HG02759 (cell line): Measurements from ENCODE around the gene HNRNPUL2.

Experiments
- ATAC-seq: cut with Tn5 transposase; IDR thresholded peaks from one replicate; pipeline ENCODE4 v1.9.1; 2021; ENCODE audit warnings: mild to moderate bottlenecking, moderate library complexity; ENCODE audit not compliant: unreplicated experiment

Gene HNRNPUL2

GRCh38 chr11:62671608-62672389 lies 55.5 kb downstream of the HNRNPUL2 start, which contains the start of the genes LBHD1 and UQCC3:
Gene LBHD1, minus strand, starts transcription at chr11:62672267. Its CDS starts 2,236 bp downstream, at chr11:62670031.
Gene UQCC3, plus strand, starts transcription at chr11:62671673. Its CDS starts 73 bp downstream, at chr11:62671746.
- ATAC-seq: peak; percentile 64

GRCh38 chr11:62671236-62671607 lies 56.0 kb downstream of the HNRNPUL2 start:
- no peak for ATAC-seq

DNA sequence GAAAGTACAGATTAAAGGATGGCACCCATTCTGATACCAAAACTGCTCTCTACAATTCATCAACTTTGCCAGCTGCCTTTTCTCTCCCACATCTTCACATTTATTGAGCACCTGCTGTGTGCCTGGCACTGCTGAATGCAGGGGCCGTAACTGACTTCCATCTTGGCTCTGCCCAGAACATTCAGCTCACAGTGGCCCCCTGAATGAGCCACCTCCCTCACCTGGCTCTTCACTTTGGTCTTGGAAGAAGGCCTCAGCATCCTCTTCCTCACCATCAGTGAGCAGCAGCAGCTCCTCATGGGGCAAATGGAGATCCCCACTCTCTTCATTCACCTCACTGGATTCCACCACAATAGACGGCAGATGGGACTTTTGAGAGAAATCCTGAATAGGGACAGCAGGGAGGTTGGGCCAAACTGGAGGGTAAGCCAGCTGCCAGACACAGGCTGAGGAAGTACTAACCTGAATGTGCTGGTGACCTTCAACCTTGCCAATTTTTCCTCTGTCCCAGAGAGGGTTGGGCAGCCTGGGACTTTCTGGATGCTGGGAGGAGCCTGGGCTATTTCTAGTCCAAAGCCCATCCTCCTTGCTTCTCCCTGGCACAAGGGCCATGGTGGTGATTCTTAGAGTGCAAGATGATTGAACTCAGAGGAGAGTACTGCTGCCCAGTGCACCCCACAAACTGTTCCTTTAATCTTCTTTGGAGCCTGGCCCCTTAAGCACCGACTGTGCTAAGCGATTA lies 57.7 kb downstream of the HNRNPUL2 start:
- ATAC-seq: no peak

- ATAC-seq: no peak
Observed at GRCh38 chr11:62667460-62667859, 59.8 kb downstream of the HNRNPUL2 start.

GRCh38 chr11:62666259-62666926 lies 60.9 kb downstream of the HNRNPUL2 start:
- ATAC-seq: no peak

GRCh38 chr11:62665599-62666258 lies 61.5 kb downstream of the HNRNPUL2 start:
- peak; percentile 5 for ATAC-seq

DNA sequence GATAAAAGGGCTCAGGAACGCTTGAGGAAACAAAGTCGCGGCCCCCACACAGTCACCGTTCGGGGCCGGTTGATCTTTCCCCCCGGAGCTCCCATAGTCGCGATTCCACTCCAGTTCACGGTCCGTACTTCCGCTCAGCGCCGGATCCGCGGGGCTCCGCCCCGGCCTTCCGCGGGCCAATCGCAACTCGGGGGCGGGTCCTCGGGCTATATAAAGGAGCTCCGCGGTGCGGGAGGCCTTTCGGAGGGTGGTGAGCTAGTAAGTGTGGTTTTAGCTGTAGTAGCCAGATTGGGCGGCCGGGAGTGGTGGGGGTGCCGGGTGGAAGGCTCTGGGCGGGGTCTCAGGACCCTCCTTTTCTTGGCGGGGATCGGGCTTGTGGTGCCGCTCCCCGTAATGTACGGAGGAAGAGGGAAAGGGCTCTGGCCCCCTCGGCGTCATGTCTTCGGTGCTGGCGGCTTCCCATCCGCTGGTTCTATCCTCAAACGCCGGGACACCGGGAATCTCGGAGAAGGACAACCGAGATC lies 62.1 kb downstream of the HNRNPUL2 start, which contains the start of the genes C11orf98 and CSKMT:
Gene C11orf98 (minus strand): TSS at position 136 of the 524 bp plus-strand sequence. CDS start 41 bp downstream, at position 95.
Gene CSKMT (plus strand): TSS at position 238 of the 524 bp plus-strand sequence. CDS start 568 bp downstream, outside the sequence.
- peak; percentile 89 for ATAC-seq

DNA sequence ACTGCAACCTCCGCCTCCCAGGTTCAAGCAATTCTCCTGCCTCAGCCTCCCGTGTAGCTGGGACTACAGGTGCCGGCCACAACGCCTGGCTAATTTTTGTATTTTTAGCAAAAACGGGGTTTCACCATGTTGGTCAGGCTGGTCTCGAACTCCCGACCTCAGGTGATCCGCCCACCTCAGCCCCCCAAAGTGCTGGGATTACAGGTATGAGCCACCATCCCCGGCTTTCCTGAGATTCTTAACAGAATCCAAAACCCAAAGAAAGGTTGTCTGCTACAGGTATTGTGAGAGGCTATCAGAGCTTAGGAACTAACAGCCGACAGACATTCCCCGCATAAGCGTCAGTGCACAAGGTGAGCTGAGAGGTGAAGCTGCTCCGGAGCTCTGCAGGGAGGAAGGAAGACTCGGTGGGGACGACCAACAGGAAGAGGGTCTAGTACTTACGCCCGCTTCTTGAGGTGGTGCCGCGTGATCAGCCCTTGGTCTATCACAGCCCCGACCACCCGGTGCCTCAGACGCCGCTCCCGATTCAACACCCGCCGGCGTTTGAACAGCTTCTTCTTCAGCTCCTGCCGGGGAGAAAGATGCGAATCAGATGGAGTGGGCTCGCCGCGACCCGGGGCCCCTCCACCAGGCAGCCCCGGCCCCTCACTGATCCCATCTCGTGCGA lies 62.7 kb downstream of the HNRNPUL2 start:
- ATAC-seq: peak; percentile 17
